ENCODE data around the gene LRG1. TPM values are rescaled to one million over a fixed set of nuclear protein-coding genes. Genes with fewer than 3 reads are reported as not detected.

Gene LRG1
- total RNA-seq, 1 experiment from 2014 or later: 0.81 TPM

- POLR2A ChIA-PET: interaction anchor here (1.0 kb wide), 1 partner anchor 10 kb away, joined by 9 read pairs; the partner anchor contains the start of gene PLIN5
- Mint-ChIP-seq H3K36me3 (no peaks in the 10 kb centered on the region), H3K4me3 (no peak overlapping the region), H3K27me3 (ENCODE audit: low read depth) (peaks cover 35% of the 10 kb centered on the region), H3K27ac (no peak overlapping the region), H3K9me3 (no peaks in the 10 kb centered on the region), H3K4me1 (no peaks in the 10 kb centered on the region)
- CTCF ChIA-PET: interaction anchor here (0.5 to 5.9 kb wide), 69 partner anchors 9 to 804 kb away, joined by 3 to 285 read pairs (median 5); partner anchors contain the start of genes CHAF1A, FEM1A, HDGFL2 and LRG1
- TF ChIP-seq GTF2I (CRISPR knock-in tag; conservative IDR thresholded peaks at IDR 0.05) (peak; percentile 50; the same call in 1 of the 2 replicates), CTCF (IDR thresholded peaks at IDR 0.05) (peak; percentile 69; the same call in 1 of the 2 replicates), FOXP1 (CRISPR knock-in tag; IDR thresholded peaks at IDR 0.05; ENCODE audit: borderline replicate concordance) (no peak)
- ATAC-seq: peak; percentile 82
- peak; percentile 87 for DNase-seq (ENCODE audit: low spot score)
Measured at GRCh38 chr19:4524808-4525562, 14.9 kb downstream of the LRG1 start.

GRCh38 chr19:4523306-4524110, 16.3 kb downstream of the LRG1 start:
- ATAC-seq: 0 out of 2 replicates have a peak, but pooled peaks have one; percentile 31
- H3K9me3 Mint-ChIP-seq: no peaks in the 10 kb centered on the region
- H3K27ac Mint-ChIP-seq: no peak overlapping the region
- H3K4me1 Mint-ChIP-seq: no peaks in the 10 kb centered on the region
- H3K4me3 Mint-ChIP-seq: no peak overlapping the region
- TF ChIP-seq TCF7 (CRISPR knock-in tag; IDR thresholded peaks at IDR 0.05; ENCODE audit: low read depth): peak; percentile 73; the same call in 1 of the 2 replicates
- 0 out of 2 replicates have a peak, but pooled peaks have one; percentile 39 for TF ChIP-seq SP1 (CRISPR knock-in tag; conservative IDR thresholded peaks at IDR 0.05)
- no peak for TF ChIP-seq ESRRA (CRISPR knock-in tag; IDR thresholded peaks at IDR 0.05; ENCODE audit: borderline replicate concordance)
- peak; percentile 70; the same call in 1 of the 2 replicates for TF ChIP-seq FOXP1 (CRISPR knock-in tag; IDR thresholded peaks at IDR 0.05; ENCODE audit: borderline replicate concordance)
- TF ChIP-seq RELA (CRISPR knock-in tag; IDR thresholded peaks at IDR 0.05; ENCODE audit: borderline replicate concordance): no peak
- TF ChIP-seq CTCF (IDR thresholded peaks at IDR 0.05): peak; percentile 80
- TF ChIP-seq PRDM15 (CRISPR knock-in tag; IDR thresholded peaks at IDR 0.05): peak; percentile 55; the same call in 1 of the 2 replicates
- H3K36me3 Mint-ChIP-seq: no peaks in the 10 kb centered on the region
- ChIA-PET CTCF (interaction anchor here (0.5 to 5.9 kb wide), 61 partner anchors 8 to 465 kb away, joined by 3 to 285 read pairs (median 4); partner anchors contain the start of genes CHAF1A, FEM1A, HDGFL2 and LRG1), POLR2A (no interaction called here)
- DNase-seq (ENCODE audit: low spot score): peak; percentile 76
- H3K27me3 Mint-ChIP-seq (ENCODE audit: low read depth): peaks cover 47% of the 10 kb centered on the region

- DNase-seq (ENCODE audit: low spot score): no peak
- no peak overlapping the region for H3K27ac Mint-ChIP-seq
- ATAC-seq: no peak
- ChIA-PET CTCF (interaction anchor here (0.5 to 5.9 kb wide), 51 partner anchors 7 to 276 kb away, joined by 3 to 285 read pairs (median 5); partner anchors contain the start of genes CHAF1A, FEM1A, HDGFL2 and LRG1), POLR2A (no interaction called here)
- H3K4me3 Mint-ChIP-seq: no peak overlapping the region
- peaks cover 48% of the 10 kb centered on the region for H3K27me3 Mint-ChIP-seq (ENCODE audit: low read depth)
- no peaks in the 10 kb centered on the region for H3K36me3 Mint-ChIP-seq
- H3K4me1 Mint-ChIP-seq: no peaks in the 10 kb centered on the region
- no peaks in the 10 kb centered on the region for H3K9me3 Mint-ChIP-seq
- TF ChIP-seq SP1 (CRISPR knock-in tag; conservative IDR thresholded peaks at IDR 0.05) (no peak), FOXP1 (CRISPR knock-in tag; IDR thresholded peaks at IDR 0.05; ENCODE audit: borderline replicate concordance) (no peak), NFYB (CRISPR knock-in tag; conservative IDR thresholded peaks at IDR 0.05; ENCODE audit: low read depth) (no peak), ATF2 (CRISPR knock-in tag; IDR thresholded peaks at IDR 0.05; ENCODE audit: borderline replicate concordance, low read depth) (no peak), ETV6 (CRISPR knock-in tag; IDR thresholded peaks at IDR 0.05) (no peak), USF1 (CRISPR knock-in tag; IDR thresholded peaks at IDR 0.05) (no peak), ZNF232 (CRISPR knock-in tag; IDR thresholded peaks at IDR 0.05) (no peak), NFATC4 (CRISPR knock-in tag; IDR thresholded peaks at IDR 0.05) (no peak), E2F5 (CRISPR knock-in tag; IDR thresholded peaks at IDR 0.05) (no peak)
Measured at GRCh38 chr19:4522291-4523002, 17.4 kb downstream of the LRG1 start.

Measured in WTC11 (cell line).